Measurements from ENCODE around the gene FTO.

The FTO gene

DNA sequence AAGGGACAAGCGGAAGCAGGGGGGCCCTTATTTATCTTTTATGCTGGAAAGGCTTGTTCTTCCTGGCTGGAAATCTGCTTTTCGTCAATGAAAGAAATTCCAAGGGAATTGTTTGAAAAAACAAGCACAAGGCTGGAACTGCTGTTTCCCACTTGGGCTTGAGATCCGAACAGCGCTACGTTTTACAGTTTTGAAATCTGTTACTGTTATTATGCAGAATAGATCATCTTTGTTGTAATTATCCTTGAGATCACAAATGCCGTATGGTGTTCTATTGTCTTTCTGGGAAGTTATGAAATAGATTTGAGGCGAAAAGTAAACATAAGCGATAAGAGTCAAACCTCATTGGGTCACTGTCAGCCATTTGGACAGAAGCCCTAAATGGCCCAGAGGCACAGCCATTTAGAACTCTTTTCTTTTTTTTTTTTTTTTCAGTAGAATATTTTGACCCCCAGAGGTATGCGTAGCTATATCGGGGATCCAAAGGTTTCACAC lies 359.4 kb downstream of the FTO start:
- DNase-seq: no peak

DNA sequence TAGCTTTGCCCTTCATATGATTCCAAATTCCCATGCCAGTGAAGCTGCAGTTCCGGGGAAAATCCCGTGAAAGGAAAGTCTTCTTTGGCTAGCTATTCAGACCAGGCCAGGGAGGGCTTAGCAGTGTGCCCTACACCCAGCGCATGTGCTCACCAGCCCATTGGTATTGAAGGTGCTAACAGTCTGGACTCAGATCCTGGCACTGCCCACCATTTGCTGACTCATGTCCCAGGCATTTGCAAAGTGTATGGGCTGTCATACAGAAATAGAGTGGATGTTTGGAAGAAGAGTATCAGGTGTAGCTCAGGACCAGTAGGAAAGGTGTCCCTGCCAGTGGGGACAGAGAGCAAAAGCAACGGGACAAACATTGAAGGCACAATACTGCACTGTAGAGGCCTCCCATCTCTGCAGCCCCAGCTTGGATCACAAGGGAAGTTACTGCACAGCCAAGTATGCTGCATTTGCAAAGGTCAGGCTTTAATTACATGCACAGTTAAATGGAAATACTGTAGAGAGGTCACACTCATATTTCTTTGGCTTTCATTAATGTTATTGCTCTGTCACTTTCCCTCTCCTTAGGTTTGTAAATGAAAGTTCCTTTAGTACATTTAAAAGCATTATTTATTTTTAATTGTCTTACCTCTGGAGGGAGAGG lies 362.6 kb downstream of the FTO start:
- DNase-seq: no peak

DNA sequence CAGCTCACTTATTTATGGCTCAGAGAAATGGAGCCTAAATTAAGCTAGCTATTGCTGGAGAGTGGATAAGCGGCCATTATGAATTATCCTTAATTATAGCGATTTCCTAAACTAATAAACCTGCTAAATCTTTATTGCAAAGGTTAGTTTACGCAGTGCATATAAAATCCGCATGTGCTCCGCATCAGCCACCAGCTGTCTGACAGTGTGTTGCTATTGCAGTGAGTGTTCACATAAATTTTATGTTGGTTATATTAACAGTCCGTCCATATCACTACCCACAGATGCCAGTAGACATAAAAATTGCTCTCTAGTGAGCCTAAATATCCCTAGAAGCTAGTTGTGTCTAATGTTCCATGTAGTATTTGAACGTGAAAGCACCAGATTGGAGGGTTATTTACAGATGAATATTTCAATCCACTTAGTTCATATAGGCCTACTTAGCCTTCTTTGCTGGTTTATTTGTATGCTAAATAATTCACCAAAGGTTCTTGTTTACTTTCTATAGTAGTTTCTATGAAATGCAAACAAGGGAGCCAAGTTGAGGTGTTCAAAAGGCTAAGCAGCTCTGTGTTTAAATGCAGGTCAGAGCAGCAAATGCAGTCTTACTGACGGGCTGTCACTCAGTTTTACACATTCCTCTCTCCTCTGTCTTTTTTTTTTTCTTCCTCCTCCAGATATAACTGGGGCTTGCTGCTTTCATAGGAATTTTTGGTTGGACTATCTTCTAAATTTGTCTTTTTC lies 363.5 kb downstream of the FTO start:
- no peak for DNase-seq

DNA sequence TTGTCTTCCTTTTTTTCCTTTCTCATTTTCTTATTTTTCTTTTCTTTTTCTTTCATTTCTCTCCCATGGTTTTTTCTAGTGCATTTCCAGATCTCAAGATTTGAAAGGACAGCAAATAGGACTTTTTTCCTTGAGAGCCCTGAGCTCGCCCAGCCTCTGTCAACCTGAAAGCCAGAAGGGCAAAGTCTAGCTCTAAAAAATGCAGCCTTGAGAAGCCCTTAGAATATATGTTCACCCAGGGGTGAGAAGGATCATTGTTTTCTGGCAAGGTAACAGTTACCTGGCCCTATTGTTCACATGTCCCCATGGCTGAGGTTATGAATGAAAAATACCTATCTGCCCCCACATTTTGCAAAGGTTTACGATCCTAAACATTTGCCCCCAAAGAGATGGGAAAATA lies 364.3 kb downstream of the FTO start:
- no peak for DNase-seq

DNA sequence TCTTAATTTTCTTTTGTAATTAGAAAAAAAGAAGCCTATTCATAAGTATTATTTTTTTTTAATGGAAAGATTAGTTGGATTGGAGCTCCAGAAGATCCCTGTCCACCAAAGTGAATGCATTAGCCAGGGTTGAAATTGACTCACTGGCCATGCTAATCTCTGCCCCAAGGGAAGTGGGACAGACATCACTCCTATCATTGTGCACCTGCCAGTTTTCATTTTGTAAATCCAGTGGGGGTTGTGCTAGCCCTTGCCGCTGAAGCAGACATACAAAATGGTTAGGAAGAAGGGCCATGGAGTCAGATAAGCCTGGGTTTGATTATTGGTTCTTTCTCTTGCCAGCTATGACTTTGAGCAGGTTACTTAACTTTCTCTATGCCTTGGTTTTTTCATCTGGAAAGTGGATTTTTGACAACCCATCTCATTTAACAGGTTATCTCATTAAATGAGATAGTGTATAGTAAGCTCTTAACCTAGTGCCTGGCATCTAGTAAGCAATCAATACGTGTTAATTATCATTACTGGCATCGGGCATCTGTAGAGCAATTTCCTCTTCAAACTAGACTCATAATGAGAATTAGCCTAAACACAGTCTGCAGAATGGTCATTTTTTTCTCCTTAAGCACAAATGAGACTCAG lies 365.8 kb downstream of the FTO start:
- DNase-seq: no peak

DNA sequence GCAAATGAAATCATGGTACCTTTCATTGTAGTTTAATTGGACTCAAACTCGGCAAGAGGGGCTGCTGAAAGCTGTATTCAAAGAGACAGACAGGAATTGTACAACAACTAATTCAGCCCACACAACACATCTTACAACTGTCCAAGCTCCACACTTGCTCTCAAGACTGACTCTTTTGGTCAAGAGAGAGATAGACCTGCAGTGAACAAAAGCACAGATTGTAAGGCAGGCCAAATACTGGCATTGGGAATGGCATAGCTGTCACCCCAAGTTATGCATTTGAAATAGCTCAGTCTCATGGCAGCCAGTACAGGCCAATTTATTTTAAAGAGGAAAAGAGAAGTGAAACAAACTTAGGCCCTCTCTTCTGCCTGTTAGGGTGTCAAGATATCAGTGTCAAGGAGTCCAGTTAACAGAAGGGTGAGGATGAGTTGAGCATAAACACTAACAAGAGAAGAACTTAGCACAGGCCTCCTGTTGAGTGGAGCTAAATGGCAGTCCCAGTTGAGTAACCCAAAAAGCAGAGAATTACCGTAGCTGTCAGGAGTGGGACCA lies 366.9 kb downstream of the FTO start:
- no peak for DNase-seq

DNA sequence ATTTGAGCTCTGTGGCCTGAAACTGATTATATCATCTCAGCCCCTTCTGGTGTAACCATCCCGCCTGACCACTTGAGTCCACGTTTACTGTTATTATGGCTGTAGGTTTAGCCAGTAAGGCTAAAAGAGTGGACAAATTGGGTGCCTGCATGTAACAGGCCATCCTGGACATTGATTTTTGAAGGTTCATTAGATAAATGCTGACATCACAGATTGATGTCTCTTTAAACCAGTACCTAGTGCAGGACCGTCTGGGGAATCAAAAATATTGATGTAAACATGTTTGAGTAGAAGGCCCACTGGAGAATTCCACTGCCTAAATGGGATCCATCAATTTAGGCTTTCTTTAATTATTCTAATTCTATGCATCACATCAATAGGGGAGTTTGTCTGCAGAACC lies 367.6 kb downstream of the FTO start:
- DNase-seq: no peak

DNA sequence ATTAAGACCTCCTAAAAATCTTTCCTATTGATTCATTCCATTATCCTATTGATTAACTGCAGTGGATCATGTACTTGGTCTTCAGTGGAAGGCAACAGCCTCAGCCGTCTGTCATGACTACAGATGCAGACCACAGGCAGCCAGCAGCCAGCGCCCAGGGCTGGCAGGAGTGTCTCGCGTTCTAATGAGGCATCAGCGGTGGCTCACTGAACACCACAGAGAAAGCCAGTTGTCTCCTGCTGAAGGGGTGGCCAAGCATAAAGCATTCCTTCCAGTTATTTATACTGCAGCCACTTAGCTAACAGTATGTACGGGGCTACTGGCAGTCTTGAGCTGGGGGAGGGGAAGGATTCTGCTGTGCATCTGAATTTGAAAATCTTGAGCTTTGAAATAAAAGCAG lies 368.3 kb downstream of the FTO start:
- DNase-seq: no peak

DNA sequence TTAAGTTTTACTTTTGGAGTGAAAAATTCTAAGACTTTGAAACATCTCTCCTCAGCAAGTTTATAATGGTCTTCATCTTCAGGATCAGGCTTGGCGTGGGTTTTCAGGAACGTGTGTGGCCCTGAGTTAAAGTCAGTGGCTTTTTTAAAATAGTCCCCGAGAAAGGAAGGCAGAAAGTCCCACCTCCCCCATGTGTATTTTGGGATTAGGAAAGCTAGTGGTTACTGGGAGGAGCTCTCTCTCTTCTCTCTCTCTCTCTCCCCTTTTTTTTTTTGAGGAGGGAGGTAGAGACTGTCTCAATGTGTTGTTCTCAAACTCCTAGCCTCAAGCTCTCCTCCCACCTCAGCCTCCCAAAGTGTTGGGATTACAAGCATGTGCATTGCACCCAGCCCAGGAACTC lies 369.4 kb downstream of the FTO start:
- DNase-seq: no peak

DNA sequence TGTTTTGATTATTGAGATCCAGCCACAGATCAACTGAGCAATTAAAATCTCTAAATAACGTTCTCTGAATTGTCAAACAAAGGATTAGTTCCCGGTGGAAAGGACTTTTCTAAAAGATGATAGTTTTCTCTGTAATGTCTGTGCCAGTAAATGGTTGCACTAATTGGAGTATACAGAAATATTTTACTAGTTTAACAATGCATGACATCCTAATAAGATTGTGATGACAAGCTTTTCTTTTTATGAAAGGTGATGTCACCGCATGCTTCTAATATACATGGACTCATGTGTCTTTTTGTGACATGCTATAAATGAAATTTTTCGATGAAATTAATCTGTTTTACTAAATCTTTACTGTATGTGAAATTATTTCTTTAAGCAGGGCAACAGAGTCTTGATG lies 371.5 kb downstream of the FTO start:
- DNase-seq: no peak

DNA sequence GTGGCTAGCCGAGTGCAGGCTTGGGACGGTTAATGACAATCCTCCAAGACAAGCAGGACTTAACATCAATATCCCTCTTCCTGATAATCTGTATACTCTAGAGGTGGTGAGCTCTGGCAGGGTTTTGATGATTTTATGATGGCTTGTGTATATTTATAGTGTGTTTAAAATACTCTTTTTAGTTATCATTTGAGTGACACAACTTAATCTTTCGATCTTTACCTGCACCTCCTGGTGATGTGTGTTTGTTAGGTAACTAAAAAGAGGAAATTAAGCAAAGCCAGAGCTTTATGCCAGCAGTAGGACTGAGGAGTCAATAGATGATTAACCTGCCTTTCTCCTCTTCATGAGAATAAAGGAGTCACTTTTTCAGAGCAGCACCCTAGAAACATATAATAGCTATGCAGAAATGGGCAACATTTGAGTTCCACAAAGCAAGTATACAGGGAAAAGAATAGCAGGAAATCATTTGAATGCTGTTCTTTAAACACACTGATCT lies 372.1 kb downstream of the FTO start:
- DNase-seq: no peak

DNA sequence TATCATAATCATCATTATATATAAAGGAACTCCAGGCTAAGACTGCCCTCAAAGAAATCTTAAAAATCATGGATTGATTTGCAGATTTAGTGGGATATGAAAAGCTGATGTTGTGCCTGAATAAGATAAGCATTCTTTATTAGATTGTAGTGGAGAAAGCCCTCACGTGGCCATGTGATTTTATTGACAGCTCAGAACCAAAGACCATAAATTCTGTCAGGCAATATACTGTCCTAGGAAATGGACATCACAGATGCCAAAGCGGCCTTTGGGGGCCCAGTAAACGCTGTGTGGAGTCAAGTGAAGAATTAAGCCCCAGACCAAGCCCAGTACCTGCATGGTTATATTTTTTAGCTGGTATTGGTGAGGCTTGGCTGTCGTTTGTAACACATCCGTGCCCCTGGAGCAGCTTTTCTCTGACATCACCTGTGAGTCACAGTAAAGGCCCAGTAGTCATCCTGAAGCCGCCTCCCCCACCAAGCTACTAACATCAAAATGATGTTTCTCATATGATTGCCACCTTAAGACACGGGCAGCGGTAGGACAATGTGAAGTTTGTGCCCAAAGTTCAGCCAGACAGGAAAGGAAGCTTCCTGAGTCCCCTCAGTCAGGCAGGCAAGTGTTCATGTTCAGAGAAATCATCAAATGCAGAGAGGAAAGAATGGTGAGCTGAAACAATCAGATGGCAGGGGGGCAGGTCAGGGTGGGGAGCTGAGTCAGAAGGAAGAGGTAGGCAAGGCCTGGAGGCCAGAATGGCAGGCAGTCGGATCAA lies 373.3 kb downstream of the FTO start:
- DNase-seq: no peak

DNA sequence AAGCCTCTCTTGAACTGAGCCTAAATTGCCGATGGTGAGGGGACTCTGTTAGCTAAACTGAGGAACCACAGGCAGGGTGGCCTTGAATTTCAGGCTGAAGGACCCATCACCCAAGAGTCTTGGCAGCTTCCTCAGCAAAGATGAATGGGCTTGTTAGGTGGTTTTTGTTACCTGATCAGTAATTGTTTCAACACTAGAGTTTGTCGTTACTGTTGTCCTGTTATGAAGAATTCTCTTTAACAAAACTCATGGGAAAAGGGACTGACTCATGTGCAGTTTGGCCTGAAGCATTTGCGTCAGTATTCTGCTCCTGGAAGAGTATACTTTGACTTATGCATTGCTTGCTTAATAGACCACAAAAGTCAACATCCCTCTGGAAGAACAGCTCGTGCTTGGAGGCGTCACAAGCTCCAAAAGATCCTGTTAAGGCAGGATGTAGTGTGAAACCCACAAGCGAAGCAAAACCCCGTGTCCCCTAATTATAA lies 376.6 kb downstream of the FTO start:
- DNase-seq: no peak

DNA sequence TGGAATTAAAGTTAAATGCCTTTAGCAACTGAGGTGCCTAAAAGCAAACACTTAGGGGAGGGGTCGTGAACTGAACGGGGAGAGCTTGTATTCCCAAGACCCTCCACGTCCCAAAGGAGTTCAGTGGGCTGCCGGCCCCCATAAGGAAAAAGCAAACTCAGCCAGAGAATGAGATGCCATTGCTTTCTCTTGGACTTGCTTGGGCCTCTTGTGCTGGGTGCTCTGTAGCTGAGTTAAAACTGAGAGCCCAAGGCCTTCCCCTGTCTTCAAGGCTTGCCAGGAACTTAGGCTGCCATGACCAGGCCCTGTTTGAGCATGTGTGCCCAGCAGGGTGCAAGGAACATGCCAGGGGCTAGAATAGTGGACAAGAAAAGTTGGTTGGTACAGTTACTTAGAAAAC lies 382.8 kb downstream of the FTO start:
- DNase-seq: no peak

DNA sequence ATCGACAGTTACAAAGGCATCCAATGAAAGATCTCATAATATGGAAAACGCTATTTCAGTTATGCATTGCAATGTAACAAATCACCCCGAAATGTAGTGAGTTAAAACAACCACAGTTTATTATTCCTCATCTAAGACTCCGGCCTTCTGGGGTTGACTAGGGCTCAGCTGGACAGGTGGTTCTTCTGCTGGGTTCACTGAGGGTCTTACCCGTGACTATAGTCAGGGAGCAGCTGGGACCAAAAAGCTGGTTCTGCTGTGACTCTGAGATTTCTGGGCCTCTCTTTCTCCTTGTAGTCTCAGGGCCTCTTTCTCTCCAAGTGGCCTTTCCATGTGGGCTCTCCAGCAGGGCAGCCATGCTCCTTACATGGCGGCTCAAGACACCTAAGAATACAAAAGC lies 386.6 kb downstream of the FTO start:
- DNase-seq: no peak

DNA sequence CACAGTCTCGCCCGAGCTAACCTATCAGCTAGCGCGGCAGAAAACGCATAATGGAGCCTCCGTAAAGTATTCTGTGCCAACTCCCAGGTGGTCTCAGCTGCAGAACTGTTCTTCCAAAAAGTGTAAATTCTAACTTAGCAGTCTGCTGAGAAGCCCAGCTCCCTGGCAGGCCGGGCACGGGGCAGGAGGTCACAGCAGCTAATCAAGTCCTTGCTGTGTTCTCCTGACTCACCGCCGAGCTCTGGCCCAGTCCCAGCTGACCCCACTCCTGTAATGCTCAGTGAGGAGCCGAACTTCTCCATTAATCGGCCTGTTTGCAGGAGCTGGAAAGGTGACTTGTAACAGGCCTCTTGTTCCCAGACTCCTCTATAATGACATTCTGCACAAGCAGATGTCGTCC lies 389.3 kb downstream of the FTO start:
- DNase-seq: no peak

DNA sequence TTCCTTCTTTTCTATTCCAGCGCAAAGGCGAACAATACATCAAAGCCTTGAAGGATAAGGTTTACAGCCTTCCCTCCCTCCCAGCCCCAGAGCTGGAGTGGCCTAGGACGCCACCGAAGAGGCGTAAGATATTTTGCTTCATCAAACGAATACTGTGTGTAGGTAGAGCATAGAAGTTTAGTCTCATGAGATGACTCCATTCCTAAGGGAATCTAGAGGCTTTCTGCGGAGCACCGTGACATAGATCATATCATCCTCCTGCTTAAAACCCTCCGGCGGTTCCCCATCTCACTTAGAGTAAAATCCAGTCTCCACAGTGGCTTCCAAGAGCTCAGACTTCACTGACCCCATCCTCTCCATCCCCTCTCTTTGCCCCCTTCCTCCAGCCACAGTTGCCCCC lies 390.7 kb downstream of the FTO start:
- DNase-seq: no peak

DNA sequence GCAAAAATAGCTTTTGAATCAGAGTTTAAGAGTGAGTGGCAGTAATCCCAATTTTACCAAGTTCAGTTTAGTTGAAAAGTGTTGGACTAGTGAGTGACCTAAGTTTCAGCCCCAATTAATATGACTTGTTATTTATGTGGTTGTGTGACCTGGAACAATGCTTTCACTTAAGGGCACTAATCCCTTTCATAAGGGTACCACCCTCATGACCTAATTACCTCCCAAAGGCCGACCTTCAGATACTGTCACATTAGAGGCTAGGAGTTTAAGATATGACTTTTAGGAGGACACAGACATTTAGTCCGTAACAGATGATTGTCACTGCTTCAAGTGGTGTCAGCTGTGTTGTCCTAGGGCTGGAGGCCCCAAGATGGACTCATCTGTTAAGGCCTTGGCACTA lies 392.7 kb downstream of the FTO start:
- no peak for DNase-seq

DNA sequence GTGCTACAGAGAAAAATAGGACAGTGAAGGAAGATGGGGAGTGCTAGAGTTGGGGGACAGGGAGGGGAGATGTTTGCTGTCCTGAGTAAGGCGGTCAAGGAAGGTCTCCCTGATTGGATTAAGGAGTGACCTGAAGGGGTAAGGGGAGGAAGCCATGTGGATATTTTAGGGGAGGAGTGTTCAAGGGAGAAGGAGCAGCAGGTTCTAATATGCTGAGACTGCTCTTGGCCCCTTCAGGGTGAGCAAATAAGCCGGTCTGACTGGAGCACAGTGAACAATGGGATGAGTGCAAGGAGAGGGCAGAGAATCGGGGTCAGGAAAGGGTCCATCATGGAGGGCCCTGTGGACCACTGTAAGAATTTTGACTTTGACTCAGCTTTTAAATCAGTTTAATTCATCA lies 393.8 kb downstream of the FTO start:
- DNase-seq: no peak

DNA sequence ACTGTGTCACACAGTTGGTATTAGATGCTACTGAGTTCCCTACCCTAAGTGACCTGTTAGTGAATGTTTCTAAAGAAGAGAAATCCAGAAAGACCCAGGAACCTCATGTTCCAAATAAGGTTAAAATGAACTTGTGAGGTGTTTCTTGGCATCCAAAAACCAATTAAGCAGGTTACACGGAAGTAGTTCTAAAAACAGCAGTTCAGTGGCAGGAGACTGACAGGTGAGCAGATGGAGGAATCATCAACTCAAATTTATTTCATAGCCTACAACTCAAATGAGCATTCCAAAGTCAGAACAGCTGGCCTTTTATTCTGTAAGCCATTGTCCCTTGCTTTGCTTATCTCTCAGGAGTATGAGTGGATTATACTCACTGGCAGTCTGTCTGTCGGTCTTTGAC lies 394.3 kb downstream of the FTO start:
- DNase-seq: no peak

DNA sequence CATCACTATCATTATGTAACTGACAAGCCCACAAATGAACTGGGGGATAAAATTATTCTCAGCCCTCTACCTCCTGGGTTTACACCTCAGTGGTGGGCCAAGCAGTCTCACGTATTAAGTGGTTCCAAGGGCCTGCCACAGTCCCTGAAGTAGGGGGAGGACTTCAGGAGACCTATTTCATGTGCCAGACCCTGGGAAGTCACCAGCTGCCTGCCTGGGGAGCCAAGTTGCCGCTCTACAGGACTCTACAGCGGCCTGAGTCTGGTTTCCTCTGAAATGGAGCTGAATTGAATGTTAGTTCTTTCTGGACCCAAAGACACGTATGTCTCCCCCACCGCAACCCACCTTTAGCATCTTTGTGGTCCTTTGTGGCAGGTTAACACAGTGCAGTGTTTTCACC lies 395.7 kb downstream of the FTO start:
- DNase-seq: no peak

DNA sequence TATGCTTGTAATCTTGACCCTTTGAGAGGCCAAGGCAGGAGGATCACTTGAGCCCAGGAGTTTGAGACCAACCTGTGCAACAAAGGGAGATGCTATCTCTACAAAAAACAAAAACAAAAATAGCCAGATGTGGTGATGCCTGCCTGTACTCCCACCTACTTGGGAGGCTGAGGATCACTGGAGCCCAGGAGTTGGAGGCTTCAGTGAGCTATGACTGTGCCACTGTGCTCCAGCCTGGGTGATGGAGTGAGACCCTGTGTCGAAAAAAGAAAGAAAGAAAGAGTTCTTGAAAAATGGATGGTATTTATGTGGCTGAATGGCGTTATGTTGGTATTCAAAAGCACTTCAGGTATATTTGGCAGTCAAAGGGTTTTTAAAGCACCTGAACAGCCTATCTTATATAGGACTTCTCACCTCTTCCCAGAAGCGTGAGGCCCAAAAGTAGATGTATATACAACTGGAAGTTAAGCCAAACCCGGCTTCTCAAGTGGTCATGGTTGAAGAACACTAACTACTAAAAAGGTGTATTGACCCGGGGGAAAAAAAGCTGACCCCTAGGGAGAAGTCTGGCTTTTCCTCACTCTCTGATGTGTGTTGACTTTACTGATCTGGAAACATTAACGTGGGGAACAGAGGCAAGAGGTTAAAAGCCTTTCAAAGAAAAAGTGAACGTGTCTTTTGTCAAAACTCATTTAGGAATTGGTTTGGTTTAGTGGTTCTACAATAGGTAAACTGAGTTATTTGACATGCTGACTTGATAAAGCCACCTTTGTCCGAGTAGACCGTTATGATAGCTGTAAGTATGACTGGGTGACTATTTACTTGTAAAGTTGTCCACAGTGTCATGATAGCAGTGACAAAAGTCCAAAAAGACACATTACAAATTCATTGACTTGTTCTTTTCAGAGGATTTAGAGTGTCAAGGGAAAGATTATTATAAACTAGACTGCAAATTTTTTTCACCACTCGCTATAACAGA lies 399.2 kb downstream of the FTO start:
- no peak for DNase-seq

Measured in NCI-H2107 (cell line).